RPMI8226 (cell line): ENCODE measurements around the gene FBF1.
"Not testable (repeated sequence)": the region's sequence is repeated elsewhere in the genome, so short reads cannot be mapped to it uniquely, and the experiment has no call there.

ENCODE experiments used
- DNase-seq: peaks from one replicate; pipeline ENCODE4 v3.0.0-alpha.2; 2015

Gene FBF1

GRCh38 chr17:75873587-75874322, 67.1 kb downstream of the FBF1 start:
- DNase-seq, result peak; percentile 3

- DNase-seq, result peak; percentile 93
These were observed 68.1 kb downstream of the FBF1 start for GRCh38 chr17:75872434-75873351.

- DNase-seq, result not testable (repeated sequence)
These were observed 70.6 kb downstream of the FBF1 start for GRCh38 chr17:75870228-75870627.

- DNase-seq, result no peak
These were observed 71.3 kb downstream of the FBF1 start for GRCh38 chr17:75869282-75870141.

- not testable (repeated sequence) for DNase-seq
These were observed 72.0 kb downstream of the FBF1 start for GRCh38 chr17:75868730-75869281.

DNA sequence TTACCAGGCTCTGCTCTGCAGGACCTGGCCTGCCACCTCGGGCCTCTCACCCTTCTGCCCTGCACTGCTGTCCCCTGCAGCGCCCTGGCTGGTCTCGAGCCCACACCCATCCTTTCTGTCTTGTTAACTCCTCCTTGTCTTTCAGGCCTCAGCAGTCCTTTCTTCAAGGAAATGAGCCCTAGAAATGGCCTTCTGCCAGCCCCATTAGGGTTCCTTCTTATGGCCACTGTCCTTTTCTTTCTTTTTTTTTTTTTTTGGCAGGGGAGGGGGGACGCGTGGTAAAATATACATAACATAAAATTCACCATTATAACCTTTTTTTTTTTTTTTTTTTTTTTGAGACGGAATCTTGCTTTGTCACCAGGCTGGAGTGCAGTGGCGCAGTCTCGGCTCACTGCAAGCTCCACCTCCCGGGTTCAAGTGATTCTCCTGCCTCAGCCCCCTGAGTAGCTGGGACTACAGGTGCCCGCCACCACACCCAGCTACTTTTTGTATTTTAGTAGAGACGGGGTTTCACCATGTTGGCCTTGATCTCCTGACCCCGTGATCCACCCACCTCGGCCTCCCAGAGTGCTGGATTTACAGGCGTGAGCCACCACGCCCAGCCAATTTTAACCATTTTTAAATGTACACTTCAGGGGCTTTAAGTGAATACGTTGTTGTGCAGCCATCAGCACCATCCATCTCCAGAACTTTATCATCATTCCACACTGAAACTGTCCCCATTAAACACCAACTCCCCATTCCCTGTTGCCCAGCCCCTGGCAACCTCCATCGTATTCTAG, 75.2 kb downstream of the FBF1 start:
- DNase-seq, result peak; percentile 74

- DNase-seq, result peak; percentile 72
These were observed 76.0 kb downstream of the FBF1 start for GRCh38 chr17:75864887-75865286.

DNA sequence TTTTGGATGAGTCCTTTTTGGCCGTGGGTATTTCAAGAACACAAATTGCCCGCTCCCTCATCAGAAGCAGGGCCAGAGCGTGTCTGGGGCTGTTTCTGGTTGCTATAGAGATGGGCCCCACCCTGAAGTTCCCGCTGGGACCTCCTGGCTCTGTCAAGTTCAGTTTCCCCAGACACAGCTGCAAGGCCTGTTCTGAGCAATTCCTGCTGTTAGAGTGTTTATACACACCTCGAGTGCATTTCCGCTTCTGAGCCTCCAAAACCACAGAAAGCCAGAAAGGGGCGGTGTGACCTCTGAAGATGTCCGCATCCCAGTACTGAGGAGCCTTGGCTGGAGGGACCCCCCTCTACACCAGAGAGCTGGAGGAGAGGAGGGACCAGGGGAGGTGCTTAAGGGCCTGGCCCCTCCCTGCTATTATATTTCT, 76.4 kb downstream of the FBF1 start:
- peak; percentile 93 for DNase-seq

DNA sequence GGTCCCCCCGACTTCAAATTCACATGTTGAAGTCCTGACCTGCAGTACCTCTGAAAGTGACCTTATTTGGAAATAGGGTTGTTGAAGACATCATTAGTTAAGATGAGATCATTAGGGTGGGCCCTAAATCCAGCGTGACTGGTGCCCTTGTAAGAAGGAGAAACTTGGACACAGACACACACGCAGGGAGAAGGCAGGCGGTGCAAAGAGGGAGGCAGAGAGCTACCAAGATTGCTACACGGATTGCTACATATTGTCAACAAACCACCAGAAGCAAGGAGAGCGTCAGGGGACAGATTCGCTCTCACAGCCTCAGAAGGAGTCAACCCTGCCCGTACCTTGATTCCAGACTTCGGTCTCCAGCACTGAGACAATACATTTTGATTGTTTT, 78.9 kb downstream of the FBF1 start:
- no peak for DNase-seq
